ENCODE measurements around the gene TSC22D2. TPM values are rescaled to one million over a fixed set of nuclear protein-coding genes. Genes with fewer than 3 reads are reported as not detected.

Gene TSC22D2
- total RNA-seq, 1 donor from 2014 or later, result 29.2 TPM

- no peak overlapping the region for H3K27ac ChIP-seq
- H3K9me3 ChIP-seq, result no peaks in the 10 kb centered on the region
- peaks cover 29% of the 10 kb centered on the region for H3K4me1 ChIP-seq
- intact Hi-C loops (cut with DNase I), result no loop called here
- no peak for DNase-seq
- TF ChIP-seq CTCF (IDR thresholded peaks at IDR 0.05), result no peak
- no peak overlapping the region for H3K4me3 ChIP-seq
- no peaks in the 10 kb centered on the region for H3K27me3 ChIP-seq
- ATAC-seq, result no peak
- H3K36me3 ChIP-seq, result no peaks in the 10 kb centered on the region
These were observed 15.7 kb downstream of the TSC22D2 start for GRCh38 chr3:150423761-150424160.

DNA sequence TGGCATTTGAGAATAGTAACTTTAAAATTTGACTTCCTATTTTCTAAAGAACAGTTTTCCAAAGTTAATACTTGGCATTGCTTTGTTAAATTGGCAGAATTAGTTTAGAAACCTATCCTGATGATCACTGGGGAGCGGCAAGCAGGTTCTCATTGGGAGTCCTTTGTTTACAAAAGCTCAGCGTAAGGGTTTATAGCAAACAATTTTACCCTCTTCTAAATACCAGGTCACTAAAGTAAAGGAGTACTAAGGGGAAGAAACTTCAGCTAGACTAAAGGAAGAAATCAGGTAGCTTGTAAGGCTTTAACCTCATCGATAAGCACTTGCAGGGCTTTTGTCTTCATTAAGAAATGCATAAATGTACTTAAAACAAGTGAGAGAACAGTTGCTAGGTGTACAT, 18.2 kb downstream of the TSC22D2 start:
- no peaks in the 10 kb centered on the region for H3K27me3 ChIP-seq
- DNase-seq (no peak), ATAC-seq (peak; percentile 45)
- H3K4me1 ChIP-seq, result peaks cover 26% of the 10 kb centered on the region
- H3K27ac ChIP-seq, result no peak overlapping the region
- H3K9me3 ChIP-seq, result no peaks in the 10 kb centered on the region
- intact Hi-C loops (cut with DNase I), result no loop called here
- no peak for TF ChIP-seq CTCF (IDR thresholded peaks at IDR 0.05)
- H3K36me3 ChIP-seq, result no peaks in the 10 kb centered on the region
- no peak overlapping the region for H3K4me3 ChIP-seq

GRCh38 chr3:150428562-150428961, 20.5 kb downstream of the TSC22D2 start:
- Histone ChIP-seq H3K27me3 (no peaks in the 10 kb centered on the region), H3K9me3 (no peaks in the 10 kb centered on the region), H3K27ac (no peak overlapping the region), H3K4me3 (no peak overlapping the region), H3K4me1 (peaks cover 18% of the 10 kb centered on the region), H3K36me3 (no peaks in the 10 kb centered on the region)
- DNase-seq, result no peak
- ATAC-seq, result no peak
- no peak for TF ChIP-seq CTCF (IDR thresholded peaks at IDR 0.05)
- intact Hi-C loops (cut with DNase I), result no loop called here

DNA sequence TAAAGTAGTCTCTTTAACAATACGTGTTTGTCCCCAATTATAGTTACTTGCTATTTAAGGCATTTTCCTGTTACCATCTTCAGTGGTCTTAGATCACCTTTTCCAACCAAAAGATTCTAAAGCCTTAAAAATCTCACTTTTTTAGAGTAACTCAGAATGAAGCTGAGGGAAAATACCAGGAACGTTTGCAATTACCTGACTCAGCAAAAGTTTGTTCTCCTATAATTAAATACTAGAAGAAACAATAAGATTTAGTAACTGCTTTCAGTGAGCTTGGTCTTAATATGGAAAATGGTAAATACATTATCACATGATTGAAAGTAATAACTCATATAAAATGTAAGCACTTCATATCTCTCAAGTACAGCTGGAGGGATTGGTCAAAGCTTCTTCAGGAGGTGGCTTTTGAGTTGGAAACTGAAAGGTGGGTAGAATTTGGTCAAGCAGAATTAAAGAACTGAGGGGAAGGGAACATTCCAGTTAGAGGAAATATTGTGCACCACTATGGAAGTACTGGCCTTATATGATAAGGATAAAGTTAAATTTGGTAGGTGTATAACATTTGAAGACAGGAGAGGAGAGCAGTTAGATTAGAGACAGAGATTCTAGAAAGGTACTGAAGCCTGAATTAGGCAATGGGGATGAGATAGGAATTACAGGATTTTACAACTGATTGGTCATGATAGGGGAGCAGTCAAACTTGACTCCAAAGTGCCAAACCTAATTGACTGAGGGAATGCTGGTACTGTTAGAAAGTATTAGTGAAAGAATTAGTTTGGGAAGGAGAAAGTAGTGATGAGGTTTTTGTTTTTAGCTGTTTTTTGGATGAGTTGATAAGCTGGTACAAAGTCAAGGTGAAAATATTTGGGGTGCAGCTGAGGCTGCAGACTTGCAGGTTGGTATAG, 21.9 kb downstream of the TSC22D2 start:
- H3K4me1 ChIP-seq, result peaks cover 18% of the 10 kb centered on the region
- H3K9me3 ChIP-seq, result no peaks in the 10 kb centered on the region
- H3K4me3 ChIP-seq, result no peak overlapping the region
- no peaks in the 10 kb centered on the region for H3K36me3 ChIP-seq
- intact Hi-C loops (cut with DNase I), result no loop called here
- DNase-seq (no peak), ATAC-seq (no peak)
- no peaks in the 10 kb centered on the region for H3K27me3 ChIP-seq
- H3K27ac ChIP-seq, result no peak overlapping the region
- TF ChIP-seq CTCF (IDR thresholded peaks at IDR 0.05), result no peak

- no peaks in the 10 kb centered on the region for H3K36me3 ChIP-seq
- DNase-seq, result no peak
- H3K4me3 ChIP-seq, result no peak overlapping the region
- peaks cover 6% of the 10 kb centered on the region for H3K4me1 ChIP-seq
- intact Hi-C loops (cut with DNase I), result no loop called here
- H3K9me3 ChIP-seq, result no peaks in the 10 kb centered on the region
- no peak for ATAC-seq
- no peak for TF ChIP-seq CTCF (IDR thresholded peaks at IDR 0.05)
- H3K27ac ChIP-seq, result no peak overlapping the region
- H3K27me3 ChIP-seq, result no peaks in the 10 kb centered on the region
These were observed 25.2 kb downstream of the TSC22D2 start for GRCh38 chr3:150433347-150433746.
